Measurements from ENCODE around the gene CEP250. TPM values are rescaled to one million over a fixed set of nuclear protein-coding genes. Genes with fewer than 3 reads are reported as not detected.

The CEP250 gene
- total RNA-seq, 1 experiment from 2014 or later: 42.3 TPM

DNA sequence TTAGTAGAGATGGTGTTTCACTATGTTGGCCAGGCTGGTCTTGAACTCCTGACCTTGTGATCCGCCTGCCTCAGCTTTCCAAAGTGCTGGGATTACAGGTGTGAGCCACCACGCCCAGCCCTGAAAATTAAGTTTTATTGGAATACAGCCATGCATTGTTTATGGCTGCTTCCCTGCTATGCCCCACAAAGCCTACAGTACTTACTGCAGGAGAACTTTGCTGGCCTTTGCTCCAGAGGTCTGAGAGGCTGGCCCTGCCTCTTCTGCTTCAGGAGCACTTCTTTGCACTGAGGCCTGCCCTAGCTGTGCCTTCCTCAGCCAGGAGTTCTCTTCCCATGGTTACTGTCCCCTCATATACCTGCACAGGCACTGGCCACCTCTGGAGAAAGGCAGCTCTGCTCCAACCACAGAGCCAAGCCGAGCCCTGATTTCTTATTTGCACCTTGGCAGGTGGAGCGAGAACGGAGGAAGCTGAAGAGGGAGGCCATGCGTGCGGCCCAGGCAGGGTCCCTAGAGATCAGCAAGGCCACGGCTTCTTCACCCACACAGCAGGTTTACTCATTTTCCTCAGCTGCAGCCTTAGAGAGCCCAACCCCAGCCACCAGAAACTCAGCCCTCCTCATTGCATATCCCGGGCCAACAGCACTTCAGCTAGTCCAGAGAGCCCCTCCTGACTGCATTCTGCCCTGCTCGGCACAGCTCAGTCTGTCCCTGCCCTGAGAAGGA is 53.3 kb downstream of the CEP250 start:
- H3K9ac ChIP-seq (ENCODE audit: low read length): no peak overlapping the region
- intact Hi-C loops (cut with micrococcal nuclease): no loop called here
- no peaks in the 10 kb centered on the region for H3K9me3 ChIP-seq (ENCODE audit: control insufficient read depth in 1 of 2, insufficient read depth in 1 of 2, low read depth in 1 of 2, low read length in 2 of 2)
- no peak overlapping the region for H3K4me3 ChIP-seq (replicated peaks in 1 of 2; ENCODE audit: low read depth in 1 of 2, low read length in 2 of 2)
- DNase-seq (ENCODE audit: low read depth, low spot score) (no peak), ATAC-seq (no peak)
- peaks cover 0 to 14% of the 10 kb centered on the region in 2 experiments; a peak in 2 of 4 replicates for H3K4me1 ChIP-seq (ENCODE audit: control insufficient read depth in 1 of 2, insufficient read depth in 2 of 2, low read length in 2 of 2)
- H3K4me2 ChIP-seq (ENCODE audit: low read length): no peak overlapping the region
- ChIA-PET POLR2A (no interaction called here), RAD21 (ENCODE audit: low non-redundant PET in 1 of 2, low total read pairs in 2 of 2, uncharacterized antibody in 2 of 2, unreplicated experiment in 2 of 2) (no interaction called here), CTCF (no interaction called here)
- H3K36me3 ChIP-seq (ENCODE audit: control insufficient read depth in 1 of 2, insufficient read depth in 2 of 2, low read length in 2 of 2): peaks cover 16 to 24% of the 10 kb centered on the region in 2 experiments; a peak in 3 of 4 replicates
- TF ChIP-seq POLR2A (IDR thresholded peaks at IDR 0.05; ENCODE audit: borderline replicate concordance, extremely low read depth, insufficient read depth, insufficient read length): no peak
- TF ChIP-seq FOSL1 (IDR thresholded peaks at IDR 0.05; ENCODE audit: low read depth): no peak
- no peak for TF ChIP-seq SIN3A (IDR thresholded peaks at IDR 0.05; ENCODE audit: low read depth)
- no peak for TF ChIP-seq SRF (IDR thresholded peaks at IDR 0.05; ENCODE audit: low read depth)
- TF ChIP-seq YY1 (IDR thresholded peaks at IDR 0.05; ENCODE audit: extremely low read depth, insufficient replicate concordance, low read depth, low read length): no peak
- TF ChIP-seq, protein P1, sequence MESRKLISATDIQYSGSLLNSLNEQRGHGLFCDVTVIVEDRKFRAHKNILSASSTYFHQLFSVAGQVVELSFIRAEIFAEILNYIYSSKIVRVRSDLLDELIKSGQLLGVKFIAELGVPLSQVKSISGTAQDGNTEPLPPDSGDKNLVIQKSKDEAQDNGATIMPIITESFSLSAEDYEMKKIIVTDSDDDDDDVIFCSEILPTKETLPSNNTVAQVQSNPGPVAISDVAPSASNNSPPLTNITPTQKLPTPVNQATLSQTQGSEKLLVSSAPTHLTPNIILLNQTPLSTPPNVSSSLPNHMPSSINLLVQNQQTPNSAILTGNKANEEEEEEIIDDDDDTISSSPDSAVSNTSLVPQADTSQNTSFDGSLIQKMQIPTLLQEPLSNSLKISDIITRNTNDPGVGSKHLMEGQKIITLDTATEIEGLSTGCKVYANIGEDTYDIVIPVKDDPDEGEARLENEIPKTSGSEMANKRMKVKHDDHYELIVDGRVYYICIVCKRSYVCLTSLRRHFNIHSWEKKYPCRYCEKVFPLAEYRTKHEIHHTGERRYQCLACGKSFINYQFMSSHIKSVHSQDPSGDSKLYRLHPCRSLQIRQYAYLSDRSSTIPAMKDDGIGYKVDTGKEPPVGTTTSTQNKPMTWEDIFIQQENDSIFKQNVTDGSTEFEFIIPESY (IDR thresholded peaks at IDR 0.05; ENCODE audit: extremely low read depth, insufficient replicate concordance, low read length): no peak
- TF ChIP-seq ZFX (IDR thresholded peaks at IDR 0.05): no peak
- no peak for TF ChIP-seq RAD21 (IDR thresholded peaks at IDR 0.05; ENCODE audit: low read depth)
- no peak for TF ChIP-seq CBX3 (IDR thresholded peaks at IDR 0.05; ENCODE audit: low read depth)
- TF ChIP-seq SP1 (IDR thresholded peaks at IDR 0.05; ENCODE audit: low read depth): no peak
- TF ChIP-seq EZH2 (IDR thresholded peaks at IDR 0.05): no peak
- TF ChIP-seq, protein P2, sequence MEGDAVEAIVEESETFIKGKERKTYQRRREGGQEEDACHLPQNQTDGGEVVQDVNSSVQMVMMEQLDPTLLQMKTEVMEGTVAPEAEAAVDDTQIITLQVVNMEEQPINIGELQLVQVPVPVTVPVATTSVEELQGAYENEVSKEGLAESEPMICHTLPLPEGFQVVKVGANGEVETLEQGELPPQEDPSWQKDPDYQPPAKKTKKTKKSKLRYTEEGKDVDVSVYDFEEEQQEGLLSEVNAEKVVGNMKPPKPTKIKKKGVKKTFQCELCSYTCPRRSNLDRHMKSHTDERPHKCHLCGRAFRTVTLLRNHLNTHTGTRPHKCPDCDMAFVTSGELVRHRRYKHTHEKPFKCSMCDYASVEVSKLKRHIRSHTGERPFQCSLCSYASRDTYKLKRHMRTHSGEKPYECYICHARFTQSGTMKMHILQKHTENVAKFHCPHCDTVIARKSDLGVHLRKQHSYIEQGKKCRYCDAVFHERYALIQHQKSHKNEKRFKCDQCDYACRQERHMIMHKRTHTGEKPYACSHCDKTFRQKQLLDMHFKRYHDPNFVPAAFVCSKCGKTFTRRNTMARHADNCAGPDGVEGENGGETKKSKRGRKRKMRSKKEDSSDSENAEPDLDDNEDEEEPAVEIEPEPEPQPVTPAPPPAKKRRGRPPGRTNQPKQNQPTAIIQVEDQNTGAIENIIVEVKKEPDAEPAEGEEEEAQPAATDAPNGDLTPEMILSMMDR (IDR thresholded peaks at IDR 0.05 in 2 of 3, conservative IDR thresholded peaks at IDR 0.05 in 1 of 3; ENCODE audit: borderline replicate concordance in 1 of 3, insufficient read depth in 1 of 3, low read depth in 2 of 3, low read length in 2 of 3): no peak
- TF ChIP-seq TCF7L2 (IDR thresholded peaks at IDR 0.05; ENCODE audit: borderline replicate concordance, extremely low read depth, insufficient read depth, insufficient read length): no peak
- TF ChIP-seq, protein P3, sequence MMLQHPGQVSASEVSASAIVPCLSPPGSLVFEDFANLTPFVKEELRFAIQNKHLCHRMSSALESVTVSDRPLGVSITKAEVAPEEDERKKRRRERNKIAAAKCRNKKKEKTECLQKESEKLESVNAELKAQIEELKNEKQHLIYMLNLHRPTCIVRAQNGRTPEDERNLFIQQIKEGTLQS (IDR thresholded peaks at IDR 0.05): no peak
- TF ChIP-seq CEBPB (IDR thresholded peaks at IDR 0.05; ENCODE audit: low read depth): no peak
- no peak for TF ChIP-seq EZH2phosphoT487 (IDR thresholded peaks at IDR 0.05; ENCODE audit: borderline replicate concordance)
- TF ChIP-seq JUND (IDR thresholded peaks at IDR 0.05): no peak
- TF ChIP-seq EGR1 (IDR thresholded peaks at IDR 0.05; ENCODE audit: low read depth): no peak
- H3K27ac ChIP-seq (ENCODE audit: low read depth, low read length): no peak overlapping the region
- H3K27me3 ChIP-seq (ENCODE audit: insufficient read depth, low read length): no peaks in the 10 kb centered on the region
- no peaks in the 10 kb centered on the region for H3K79me2 ChIP-seq (ENCODE audit: insufficient read depth, low read length)
- H3K9me2 ChIP-seq (ENCODE audit: insufficient read depth): no peaks in the 10 kb centered on the region
- BruUV-seq (replicated peaks): no TSS peak
- no peak overlapping the region for H2AFZ ChIP-seq (ENCODE audit: low read depth, low read length, poor library complexity, severe bottlenecking)
- H4K20me1 ChIP-seq (ENCODE audit: insufficient read depth): no peaks in the 10 kb centered on the region

All from HCT116 (cell line).